Measurements from ENCODE around the gene NSG2.
"Not testable (repeated sequence)": the region's sequence is repeated elsewhere in the genome, so short reads cannot be mapped to it uniquely, and the experiment has no call there.

NSG2 gene

DNA sequence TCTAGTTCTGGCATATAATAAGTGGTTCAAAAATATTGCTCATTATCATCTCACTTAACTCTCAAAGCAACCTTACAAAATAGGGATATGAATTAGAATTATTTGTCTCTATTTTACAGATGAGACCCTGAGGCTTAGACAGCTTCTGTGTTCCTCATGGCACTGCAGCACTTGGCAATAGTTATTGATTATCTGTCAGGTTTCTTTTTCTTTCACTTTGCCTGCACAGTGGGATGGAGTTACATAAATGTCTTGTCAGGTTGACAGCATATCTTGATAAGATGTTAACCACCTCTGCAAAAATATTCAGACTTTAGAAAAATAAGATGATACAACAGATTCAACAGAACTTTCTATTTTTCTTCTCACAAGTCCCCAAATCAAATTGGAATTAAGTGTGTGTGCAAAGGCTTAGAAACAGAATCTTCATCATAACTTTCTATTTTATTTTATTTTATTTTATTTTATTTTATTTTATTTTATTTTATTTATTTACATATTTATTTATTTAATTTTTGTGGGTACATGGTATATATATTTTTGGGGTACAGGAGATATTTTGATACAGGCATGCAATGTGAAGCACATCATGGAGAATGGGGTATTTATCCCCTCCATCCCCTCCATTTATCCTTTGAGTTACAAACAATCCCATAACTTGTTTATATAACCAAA, 17.7 kb downstream of the NSG2 start:
- no peak for DNase-seq

DNA sequence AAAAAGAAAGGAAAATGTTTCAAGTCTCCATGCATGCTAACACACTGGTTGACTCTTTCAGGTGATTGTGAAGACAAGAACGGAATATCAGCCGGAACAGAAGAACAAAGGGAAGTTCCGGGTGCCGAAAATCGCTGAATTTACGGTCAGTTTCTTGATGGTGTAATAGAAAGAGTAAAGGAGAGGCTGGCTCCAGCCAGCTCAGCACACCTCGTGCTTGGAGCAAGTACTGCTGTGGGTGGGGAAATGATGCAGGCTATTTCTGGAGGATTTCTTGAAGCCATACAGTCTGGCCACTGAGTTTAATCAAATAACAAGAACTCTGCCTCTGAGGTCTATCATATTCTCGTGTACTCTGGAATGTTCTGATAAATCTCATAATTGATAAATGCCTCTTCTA, 18.7 kb downstream of the NSG2 start:
- no peak for DNase-seq

DNA sequence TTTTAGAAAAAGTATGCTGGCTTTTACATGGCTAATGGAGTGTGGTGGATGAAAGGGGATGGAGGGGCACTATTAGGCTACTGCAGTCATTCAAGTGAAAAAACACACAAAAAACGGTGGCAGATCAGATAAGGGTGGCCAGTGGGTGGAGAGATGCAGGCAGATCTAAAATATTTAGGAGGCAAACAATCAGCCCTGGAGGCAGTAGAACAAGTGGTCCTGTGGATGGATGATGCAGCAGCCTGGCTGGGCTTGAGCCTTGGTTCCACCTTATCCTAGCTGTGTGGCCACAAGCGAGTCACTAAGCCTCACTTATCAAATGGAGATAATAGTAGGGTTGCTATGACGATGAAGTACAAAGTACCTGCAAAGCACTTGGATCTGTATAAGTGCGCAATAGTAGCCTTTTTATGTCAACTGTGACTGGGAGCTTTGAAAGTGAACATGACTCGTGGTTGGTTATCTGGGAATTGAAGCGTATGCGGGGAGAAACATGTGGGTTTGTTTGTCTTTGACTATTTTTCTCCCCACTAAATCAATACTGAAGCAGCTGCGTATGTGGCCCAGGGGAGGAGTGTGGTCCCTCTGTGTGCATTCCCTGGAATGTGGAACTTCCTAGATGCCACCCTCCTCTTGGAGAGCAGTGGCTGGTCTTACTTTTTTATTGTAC, 20.2 kb downstream of the NSG2 start:
- DNase-seq: no peak

DNA sequence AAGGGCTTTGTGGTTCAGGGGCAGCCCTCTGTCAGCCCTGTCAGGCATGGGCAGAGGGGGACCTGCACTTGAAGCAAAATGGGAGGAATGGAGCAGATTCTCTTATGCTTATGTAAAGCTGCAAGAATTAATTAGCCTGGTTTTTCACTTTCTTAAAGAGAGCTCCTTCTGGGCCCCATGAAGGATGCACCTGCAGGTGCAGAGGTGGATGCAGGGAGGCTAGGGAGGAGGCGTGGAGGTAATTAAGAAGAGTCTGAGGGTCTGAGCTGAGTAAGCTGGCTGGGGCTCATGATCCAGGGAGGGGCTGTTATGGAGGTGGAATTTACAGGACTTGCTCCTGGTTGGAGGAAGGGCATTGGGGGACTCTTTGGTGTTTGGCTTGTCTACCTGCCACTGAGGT, 22.0 kb downstream of the NSG2 start:
- no peak for DNase-seq

DNA sequence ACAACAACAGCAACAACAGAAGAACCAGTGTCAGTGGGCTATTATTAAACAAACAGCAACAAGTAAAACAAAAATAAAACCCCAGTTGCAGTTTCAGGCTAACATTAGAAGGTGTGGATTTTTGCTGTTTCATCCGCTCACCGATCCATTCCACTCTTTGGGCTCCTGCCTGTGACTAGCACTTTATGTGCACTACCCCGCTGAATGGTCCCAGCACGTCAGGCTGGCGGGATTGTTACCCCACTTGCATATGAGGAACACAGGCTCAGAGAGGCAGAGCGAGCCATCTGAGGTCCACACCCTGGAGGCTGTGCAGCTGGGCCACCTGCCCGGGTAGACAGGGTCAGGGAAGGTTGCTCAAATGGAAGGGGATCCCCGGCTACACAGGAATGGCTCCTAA, 26.0 kb downstream of the NSG2 start:
- DNase-seq: no peak

DNA sequence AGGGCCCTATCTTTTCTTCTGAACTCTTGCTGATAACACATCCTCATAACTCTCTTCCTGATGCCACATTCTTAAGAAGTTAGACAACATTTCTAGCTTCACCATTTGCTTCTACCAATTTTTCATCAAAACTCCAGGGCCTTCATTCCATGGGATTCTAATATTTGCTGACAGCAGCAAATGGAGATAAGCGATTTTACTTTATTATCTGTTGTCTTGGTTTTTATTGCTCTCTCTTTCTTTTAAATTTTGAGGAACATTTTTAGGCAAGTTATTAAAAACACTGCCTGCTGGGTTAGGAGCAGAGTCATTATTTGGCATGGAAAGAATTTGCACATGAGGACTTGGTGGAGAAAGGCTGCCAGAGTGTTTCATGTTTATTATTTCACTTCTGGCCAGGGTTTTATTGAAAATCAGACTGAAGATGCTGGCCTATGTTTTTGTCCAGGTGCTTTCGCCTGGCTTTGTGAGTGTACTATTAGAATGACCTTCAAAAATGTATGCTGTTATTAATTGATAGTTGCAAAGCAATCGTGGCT, 27.7 kb downstream of the NSG2 start:
- no peak for DNase-seq

DNA sequence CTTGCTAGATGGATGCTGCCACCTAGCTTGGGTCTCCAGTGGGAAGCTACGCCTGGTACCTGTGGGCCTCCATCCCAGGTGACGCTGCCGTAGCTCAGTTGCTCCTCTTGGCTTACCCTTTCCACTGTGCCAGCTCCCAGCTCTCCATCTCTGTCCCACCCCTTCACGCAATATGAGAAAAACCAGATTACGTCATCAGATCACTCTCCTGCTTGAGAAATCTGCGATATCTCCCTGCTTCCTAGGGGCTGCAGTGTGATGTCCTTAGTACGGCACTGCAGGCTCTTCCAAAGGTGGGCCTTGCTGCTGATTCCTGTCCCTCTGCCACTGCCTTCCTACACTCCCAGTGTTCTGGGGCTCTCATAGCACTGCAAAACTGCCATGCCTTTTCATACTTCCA, 28.9 kb downstream of the NSG2 start:
- no peak for DNase-seq

DNA sequence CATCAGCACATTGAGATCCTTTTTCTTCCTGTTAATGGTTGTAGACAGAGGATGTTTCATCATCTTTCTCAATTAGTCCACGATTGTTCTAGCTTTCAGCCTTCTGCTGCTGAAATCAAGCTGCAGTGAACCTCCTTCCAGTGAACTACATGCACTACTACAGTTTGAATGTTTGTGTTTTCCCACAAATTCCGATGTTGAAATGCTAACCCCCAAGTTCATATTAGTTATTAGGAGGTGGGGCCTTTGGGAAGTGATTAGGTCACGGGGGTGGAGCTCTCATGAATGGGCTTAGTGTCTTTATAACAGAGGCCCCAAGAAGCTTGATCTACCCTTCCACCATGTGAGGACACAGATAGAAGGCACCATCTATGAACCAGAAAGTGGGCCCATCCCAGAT, 32.9 kb downstream of the NSG2 start:
- DNase-seq: no peak

DNA sequence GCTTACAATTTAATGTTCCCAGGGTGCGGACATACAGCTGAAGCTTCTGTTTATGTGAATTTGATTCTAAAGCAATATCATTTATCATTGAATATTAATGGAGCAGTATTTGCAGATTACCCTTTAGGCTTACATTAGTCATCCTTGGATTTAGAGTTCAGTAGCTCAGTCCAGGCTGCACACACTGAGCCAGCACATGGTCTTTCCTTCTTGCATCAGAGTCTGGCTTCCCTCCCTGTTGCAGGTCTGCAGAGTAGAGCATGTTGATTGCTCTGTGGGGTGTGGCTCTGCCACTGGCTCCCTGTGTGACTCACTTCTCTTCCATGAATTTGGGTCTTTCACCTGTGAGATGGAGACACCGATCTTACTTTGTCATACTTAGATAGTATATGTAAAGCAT, 36.8 kb downstream of the NSG2 start:
- no peak for DNase-seq

DNA sequence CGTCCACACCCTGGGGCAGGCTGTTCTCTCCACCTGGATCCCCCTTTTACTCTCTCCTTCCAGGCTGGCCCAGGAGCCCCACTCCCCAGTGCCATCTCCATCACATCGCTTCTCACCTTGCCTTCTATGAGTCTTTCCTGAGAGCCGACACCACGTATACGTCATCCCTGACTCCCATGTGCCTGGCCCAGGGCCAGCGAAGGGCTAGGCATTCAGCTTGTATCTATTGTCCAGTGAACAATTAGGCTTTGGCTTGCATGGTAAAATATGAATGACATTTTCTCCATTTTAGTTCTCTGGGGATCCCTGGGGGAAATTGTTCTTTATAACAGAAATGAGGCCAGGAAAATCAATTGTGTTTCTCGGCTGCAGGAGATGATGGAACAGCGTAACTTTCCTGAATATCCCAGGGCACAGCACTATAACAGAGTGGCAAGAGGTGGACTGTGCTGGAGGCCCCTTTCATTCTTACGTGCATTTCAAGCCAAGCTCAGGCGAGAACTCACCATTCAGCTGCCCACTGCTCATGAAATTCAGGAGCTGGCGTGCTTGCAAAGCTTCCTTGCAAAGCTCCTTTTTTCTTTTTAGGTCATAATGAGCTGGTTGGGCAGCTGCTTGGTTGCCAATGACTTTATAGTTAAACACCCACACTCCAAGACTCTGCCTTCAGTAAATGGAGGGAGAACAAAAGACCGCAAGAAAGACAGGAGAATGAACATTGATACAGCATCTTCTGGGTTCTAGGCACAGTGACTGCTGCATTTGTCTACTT, 37.7 kb downstream of the NSG2 start:
- no peak for DNase-seq

DNA sequence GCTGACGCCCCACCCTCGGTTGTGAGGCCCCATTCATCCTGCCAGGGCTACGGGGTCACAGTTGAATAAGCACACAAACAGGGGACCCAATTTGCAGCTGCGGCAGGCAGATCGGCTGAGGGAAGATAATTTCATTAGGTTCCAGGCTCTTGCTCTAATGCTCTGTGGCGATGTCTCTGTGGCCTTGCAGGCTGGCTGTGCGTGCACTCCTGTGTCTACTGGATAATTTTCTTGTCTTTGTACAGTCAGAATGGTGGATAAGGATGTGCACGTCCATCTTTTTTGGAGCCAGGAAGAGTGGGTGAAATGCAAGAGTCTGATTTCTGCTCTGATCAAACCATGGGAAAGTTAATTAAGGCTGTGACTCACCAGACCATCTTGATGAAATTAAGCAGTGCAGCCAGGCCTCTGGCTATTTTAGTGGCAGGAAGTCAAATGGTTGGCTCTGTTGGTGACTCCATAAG, 39.2 kb downstream of the NSG2 start:
- DNase-seq: no peak

DNA sequence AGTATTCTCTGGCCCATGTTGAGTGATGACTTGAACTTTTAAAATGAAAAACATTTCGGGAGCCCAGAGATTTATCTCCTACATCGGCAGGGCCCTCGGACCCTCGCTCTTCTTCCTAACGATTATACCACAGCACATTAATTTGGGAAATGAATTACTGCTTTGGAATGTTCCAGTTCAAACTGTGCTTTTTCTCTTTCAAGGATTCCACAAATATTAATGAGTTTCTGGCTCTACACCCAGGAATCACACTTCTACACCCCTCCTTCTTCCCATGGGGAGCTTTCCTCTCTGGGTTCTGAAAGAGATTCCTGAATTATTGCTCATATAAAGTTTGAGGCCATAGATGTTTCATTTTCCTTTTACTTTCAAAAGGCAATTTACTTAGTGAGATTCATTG, 41.2 kb downstream of the NSG2 start:
- no peak for DNase-seq

DNA sequence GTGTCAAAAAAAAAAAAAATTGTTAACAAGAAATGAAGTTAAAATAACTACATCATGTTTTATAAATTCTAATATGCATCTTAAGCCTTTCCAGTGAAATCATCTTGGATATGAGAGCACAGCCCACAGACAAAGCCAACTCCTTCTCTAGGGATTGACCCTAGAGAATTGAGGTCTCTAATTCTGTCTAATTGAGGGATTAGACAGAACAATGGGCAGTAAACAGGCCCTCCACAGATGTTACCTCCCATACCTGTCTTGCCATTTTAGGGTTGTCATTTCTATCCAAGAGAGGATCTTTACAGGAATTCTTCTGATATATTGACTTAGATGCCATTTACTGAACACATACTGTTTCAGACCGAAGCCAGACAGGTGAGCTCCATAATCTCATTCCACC, 42.3 kb downstream of the NSG2 start:
- no peak for DNase-seq

DNA sequence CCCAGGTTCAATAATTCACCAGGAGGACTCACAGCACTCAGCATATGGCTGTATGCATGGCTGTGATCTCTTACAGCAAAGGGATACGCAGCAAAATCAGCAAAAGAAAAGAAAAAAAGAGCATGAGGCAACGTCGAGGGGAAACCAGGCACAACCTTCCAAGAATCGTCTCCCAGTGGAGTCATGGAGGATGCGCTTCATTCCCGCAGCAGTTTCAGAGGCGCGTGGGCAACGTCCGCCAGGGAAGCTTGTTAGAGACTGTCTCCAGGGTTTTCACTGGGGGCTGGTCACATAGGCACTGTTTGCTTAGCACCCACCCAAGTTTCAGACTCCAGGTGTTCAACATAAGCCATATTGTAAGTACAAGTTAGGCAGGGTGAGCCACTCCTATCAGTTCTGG, 44.6 kb downstream of the NSG2 start:
- no peak for DNase-seq

DNA sequence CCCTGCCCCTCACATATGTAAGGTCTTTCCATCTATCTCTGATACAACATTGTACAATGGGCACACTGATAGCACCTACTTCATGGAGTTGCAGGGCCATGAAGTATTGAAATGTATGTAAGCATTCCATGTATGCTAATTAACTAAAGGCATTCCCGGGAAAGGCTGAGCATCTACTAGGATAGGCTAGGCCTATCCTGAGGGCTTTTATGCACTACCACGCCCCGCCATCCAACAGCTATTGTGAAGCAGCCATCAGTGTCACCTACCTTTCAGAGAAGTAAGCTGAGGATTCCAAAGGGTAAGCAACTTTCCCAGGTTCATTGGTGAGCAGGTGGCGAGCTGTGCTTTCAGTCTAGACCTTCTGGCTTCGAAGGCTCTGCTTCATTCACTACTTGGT, 47.6 kb downstream of the NSG2 start:
- DNase-seq: no peak

DNA sequence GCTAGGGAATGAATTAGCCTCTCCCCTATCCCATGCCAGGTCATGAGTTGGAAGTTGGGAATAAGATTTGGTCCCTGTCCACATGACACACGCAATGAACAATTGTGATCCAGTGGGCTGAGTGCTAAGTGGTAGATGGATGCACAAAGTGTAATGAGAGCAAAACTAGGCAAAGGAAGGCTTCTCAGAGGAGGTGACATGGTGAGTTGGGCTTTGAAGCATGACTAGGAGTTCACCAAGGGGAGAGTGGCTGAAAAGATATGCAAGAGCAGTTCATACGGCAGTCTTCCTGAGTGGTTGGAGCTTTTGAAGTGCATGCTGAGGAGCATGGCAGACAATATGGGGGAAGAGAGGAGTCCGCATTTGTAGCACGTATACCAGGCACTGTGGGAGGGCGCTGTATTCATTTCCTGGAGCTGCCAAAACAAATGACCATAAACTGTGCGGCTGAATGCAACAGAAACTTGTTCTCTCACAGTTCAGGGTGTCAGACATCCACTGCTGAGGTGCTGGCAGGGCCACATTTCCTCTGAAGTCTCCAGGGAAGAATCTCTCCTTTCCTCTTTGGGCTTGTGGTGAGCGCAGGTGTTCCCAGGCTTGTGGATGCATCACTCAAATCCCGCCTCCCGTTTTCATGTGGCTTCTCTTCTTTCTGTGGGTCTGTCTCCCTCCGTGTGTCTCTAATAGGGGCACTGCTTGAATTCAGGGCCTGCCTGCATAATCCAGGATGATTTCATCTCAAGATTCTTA, 49.5 kb downstream of the NSG2 start:
- no peak for DNase-seq

DNA sequence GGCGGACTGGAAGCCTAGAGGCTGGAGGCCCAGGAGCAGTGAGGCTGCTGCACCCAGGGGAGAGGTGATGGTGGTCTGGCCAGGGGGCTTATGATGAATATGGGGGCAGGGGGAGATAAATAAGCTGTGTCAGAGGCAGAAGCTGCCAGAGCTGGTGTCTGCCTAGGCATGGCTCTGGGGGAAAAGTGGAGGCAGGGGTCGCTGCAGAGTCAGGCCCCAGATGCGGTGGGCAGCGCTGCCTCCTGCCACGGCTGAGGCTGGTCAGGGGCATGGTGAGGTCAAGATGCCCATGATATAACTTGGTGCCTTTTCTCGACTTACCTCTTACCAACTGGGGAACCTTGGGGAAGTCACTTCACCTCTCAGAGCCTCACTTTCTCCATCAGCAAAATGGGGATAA, 51.1 kb downstream of the NSG2 start:
- no peak for DNase-seq

DNA sequence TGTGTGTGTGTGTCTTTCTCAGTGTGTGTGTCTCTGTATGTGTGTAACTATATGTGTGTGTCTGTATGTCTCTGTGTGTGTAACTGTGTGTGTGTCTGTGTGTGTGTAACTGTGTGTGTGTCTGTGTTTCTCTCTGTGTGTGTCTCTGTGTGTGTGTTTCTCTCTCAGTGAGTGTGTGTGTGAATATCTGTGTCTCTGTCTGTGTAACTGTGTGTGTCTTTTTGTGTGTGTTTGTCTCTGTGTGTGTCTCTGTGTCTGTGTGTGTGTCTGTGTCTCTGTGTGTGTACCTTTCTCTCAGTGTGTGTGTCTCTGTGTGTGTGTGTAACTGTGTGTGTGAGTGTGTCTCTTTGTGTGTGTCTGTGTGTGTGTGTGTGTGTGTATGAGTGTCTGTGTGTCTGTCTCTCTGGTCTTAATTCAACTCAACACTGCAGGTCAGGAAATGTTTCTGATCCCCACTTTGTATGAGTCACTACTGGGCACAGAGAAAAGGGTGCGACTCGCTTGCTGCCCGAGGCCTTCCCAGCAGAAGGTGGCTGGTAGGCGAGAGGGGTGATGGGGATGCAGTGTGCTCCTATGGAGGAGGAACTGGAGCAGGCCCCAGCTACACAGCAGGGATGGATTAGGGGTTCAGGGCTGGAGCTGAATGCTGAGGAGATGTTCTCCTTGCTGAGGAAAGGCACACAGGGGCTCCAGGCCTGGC, 52.1 kb downstream of the NSG2 start:
- DNase-seq: no peak

DNA sequence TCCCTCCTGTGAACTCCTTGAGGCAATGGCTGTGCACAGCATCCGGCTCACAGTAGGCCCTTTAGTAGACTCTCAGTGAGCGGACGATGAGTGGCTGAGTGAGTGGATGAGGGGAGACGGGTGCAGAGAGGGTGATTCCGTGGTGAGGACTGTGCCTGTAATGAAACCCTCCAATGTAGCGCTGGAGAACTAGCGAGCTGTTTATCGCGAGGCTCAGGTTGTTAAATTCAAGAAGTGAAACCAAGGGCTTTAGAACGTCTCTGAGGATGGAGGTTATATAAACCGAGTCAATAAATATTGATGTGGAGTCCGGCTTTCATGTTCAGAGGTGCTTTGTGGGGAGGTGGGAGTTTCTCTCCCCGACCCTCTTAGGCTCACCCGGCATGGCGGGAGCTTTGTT, 53.2 kb downstream of the NSG2 start:
- no peak for DNase-seq

DNA sequence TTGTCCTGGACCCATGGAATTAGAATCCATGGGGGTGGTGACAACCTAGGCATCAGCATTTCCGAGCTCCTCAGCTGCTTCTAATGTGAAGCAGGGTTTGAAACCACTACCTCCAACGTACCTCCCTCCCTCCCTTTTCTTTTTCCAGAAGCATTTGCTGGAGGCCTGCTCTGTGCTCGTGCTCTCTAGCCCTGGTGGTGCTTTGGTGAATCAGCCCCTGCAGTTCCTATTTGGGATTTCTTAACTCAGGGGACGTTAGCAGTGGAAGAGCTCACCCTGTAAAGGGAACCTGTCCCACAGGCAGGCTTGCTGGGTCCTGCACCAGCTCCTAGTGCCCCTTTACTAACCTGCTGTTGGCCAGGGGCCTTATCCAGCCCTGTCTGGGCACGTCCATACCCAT, 55.0 kb downstream of the NSG2 start:
- DNase-seq: no peak

DNA sequence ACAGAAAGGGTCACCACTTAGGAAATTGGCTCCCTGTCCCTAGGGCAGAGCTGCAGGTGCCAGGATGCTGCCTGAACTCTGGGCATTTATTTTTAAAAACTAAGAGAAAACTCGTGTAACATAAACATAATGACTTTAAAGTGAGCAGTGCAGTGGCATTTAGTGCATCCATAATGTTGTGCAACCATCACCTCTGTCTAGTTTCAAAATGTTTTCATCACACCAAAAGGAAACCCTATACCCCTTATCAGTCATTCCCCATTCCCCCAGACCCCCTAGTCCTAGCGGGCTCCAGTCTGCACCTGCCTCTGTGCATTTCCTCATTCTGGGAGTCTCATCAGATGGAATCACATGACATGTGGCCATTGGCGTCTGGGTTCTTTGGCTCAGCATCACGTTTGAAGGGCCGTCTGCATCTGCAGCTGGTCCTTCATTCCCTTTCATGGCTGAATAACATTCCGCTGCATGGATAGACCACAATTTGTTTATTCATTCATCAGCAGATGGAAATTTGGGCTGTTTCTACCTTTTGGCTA, 55.8 kb downstream of the NSG2 start:
- no peak for DNase-seq

DNA sequence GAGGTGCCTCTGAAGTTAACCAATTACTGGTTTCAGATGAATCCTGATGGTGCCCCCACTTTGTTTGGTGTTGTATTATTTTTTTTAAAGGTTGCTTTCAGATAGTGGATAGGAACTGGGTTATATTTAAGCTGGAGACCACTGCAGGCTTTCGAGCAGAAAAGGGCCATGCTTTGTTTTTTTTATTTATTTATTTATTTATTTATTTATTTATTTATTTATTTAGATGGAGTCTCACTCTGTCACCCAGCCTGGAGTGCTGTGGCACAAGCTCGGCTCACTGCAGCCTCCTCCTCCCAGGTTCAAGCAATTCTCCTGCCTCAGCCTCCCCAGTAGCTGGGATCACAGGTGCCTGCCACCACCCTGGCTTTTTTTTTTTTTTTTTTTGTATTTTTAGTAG, 57.1 kb downstream of the NSG2 start:
- not testable (repeated sequence) for DNase-seq
